Heart left ventricle (tissue), 13 donors: ENCODE data around the gene FLYWCH1.

Experiments
- CTCF ChIP-seq, 12 donors: fragments of 200-600 bp; sonication (generic) in 4 of 12; IDR thresholded peaks; one replicate each; pipeline versions ENCODE4 v1.5.0 to v1.8.0; 2018 to 2022; ENCODE audit warnings: antibody characterized with exemption in 12 of 12, mild to moderate bottlenecking in 5 of 12
- POLR2A ChIP-seq, 2 donors: fragments of 450-650 bp; IDR thresholded peaks; one replicate each; pipeline ENCODE4 v1.6.1; 2017; ENCODE audit warnings: antibody characterized with exemption in 2 of 2, mild to moderate bottlenecking in 2 of 2, moderate library complexity in 2 of 2
- donor health status: ischemic (EF 13 %, LVEDD 7.1; RV severe dilation, severe dysfunction).
- donor health status: DM: no; HTN: yes; CAD: no.
- donor health status: DM: no; HTN: no; CAD: no.
- donor health status: ischemic (EF 25% LVEDD 6.9; RV normal size, moderate dysfunction).
- donor health status: ischemic (EF 25% LVEDD 5.7; RV mildly dilated, moderate dysfunction).
- donor health status: ischemic (EF 35%, LVEDD 5.7; RV mildly dilated, moderate dysfunction).
- donor health status: nonischemic (EF 11% LVEDD 7.7; RV severe dilation, severe dysfunction).
- donor health status: DM: yes; HTN: yes; CAD: no.
- donor health status: PGD.
- donor health status: ischemic (EF 29% LVEDD 5.4; RV normal size, mild dysfunction).
- donor health status: nonischemic (EF 23%, LVEDD 6.1; RV moderate dilation, normal function).

- TF ChIP-seq CTCF (IDR thresholded peaks at IDR 0.05): no peak
- TF ChIP-seq POLR2A (IDR thresholded peaks at IDR 0.05): no peak
These were observed 75.0 kb downstream of the FLYWCH1 start for GRCh38 chr16:2986623-2987188.
